Measurements from ENCODE around the gene HJURP. TPM values are rescaled to one million over a fixed set of nuclear protein-coding genes. Genes with fewer than 3 reads are reported as not detected.

HJURP gene
- total RNA-seq, 1 experiment from 2014 or later = 49.7 TPM

- Histone ChIP-seq H3T11ph (ENCODE audit: low read length) (no peak within 1 kb of the TSS), H2AFZ (ENCODE audit: low read length) (peak within 1 kb of the TSS; percentile 76), H3K4me2 (ENCODE audit: insufficient read depth, insufficient read length, low read length) (peak within 1 kb of the TSS; percentile 39), H3K4ac (ENCODE audit: low read depth, low read length) (no peak within 1 kb of the TSS), H3K18ac (ENCODE audit: insufficient read length, low read depth, low read length) (peak within 1 kb of the TSS; percentile 60), H3K27ac (ENCODE audit: insufficient read length, low read depth, low read length) (no peak within 1 kb of the TSS), H3K23ac (ENCODE audit: insufficient read length, low read depth, low read length) (no peak within 1 kb of the TSS), H3K4me1 (ENCODE audit: insufficient read depth, low read length) (no peaks in the 10 kb centered on the region), H3K14ac (ENCODE audit: insufficient read depth, low read length) (peak within 1 kb of the TSS; percentile 77), H4K8ac (replicated peaks; ENCODE audit: insufficient read length, low read depth, low read length) (no peak within 1 kb of the TSS), H2BK5ac (ENCODE audit: insufficient read length, low read length) (no peak within 1 kb of the TSS), H2AK5ac (ENCODE audit: insufficient read length, low read length) (no peak within 1 kb of the TSS), H3K79me1 (ENCODE audit: insufficient read depth, low read depth, low read length, poor library complexity, severe bottlenecking) (no peaks in the 10 kb centered on the region), H2BK12ac (ENCODE audit: insufficient read length, low read depth, low read length) (no peak within 1 kb of the TSS), H2BK15ac (ENCODE audit: low read depth, low read length) (no peak within 1 kb of the TSS), H2BK120ac (ENCODE audit: low read depth, low read length, poor library complexity, severe bottlenecking) (no peak within 1 kb of the TSS), H2BK20ac (ENCODE audit: low read depth, low read length, poor library complexity, severe bottlenecking) (no peak within 1 kb of the TSS), H3K79me2 (ENCODE audit: insufficient read depth, low read length) (no peaks in the 10 kb centered on the region), H4K20me1 (ENCODE audit: control insufficient read depth, insufficient read depth, insufficient read length) (no peaks in the 10 kb centered on the region), H3K9me3 (ENCODE audit: control insufficient read depth, low read depth, low read length) (no peaks in the 10 kb centered on the region), H4K91ac (ENCODE audit: insufficient read length, low read depth, low read length) (no peak within 1 kb of the TSS), H4K5ac (ENCODE audit: insufficient read length, low read depth, low read length) (peak within 1 kb of the TSS; percentile 2), H3K9ac (ENCODE audit: extremely low read depth, insufficient read length, low read length) (peak within 1 kb of the TSS; percentile 40), H3K27me3 (ENCODE audit: insufficient read depth, low read length) (no peaks in the 10 kb centered on the region), H3K23me2 (ENCODE audit: insufficient read length, low read depth, low read length, poor library complexity, severe bottlenecking) (no peaks in the 10 kb centered on the region), H3K56ac (ENCODE audit: insufficient read length, low read depth, low read length) (no peak within 1 kb of the TSS)
- Mint-ChIP-seq H3K9me3 (peaks cover 11 to 13% of the 10 kb centered on the region in 2 experiments), H3K4me3 (peak within 1 kb of the TSS; percentile 80 to 90), H3K27ac (peak within 1 kb of the TSS; percentile 66 to 91 (median 78); a peak in 4 of 7 replicates), H3K4me1 (peaks cover 8 to 11% of the 10 kb centered on the region in 2 experiments; a peak in 3 of 4 replicates), H3K36me3 (ENCODE audit: insufficient read depth in 1 of 3, low read depth in 3 of 3) (peaks cover 17 to 25% (median 21%) of the 10 kb centered on the region in 3 experiments; a peak in 6 of 7 replicates), H3K27me3 (ENCODE audit: low read depth) (peaks cover 33% of the 10 kb centered on the region)
- no CpG with 5 or more reads among the region's 50 CpGs for WGBS (ENCODE audit: extremely low coverage, insufficient read length, low lambda C conversion rate)
- TF ChIP-seq, protein P1, sequence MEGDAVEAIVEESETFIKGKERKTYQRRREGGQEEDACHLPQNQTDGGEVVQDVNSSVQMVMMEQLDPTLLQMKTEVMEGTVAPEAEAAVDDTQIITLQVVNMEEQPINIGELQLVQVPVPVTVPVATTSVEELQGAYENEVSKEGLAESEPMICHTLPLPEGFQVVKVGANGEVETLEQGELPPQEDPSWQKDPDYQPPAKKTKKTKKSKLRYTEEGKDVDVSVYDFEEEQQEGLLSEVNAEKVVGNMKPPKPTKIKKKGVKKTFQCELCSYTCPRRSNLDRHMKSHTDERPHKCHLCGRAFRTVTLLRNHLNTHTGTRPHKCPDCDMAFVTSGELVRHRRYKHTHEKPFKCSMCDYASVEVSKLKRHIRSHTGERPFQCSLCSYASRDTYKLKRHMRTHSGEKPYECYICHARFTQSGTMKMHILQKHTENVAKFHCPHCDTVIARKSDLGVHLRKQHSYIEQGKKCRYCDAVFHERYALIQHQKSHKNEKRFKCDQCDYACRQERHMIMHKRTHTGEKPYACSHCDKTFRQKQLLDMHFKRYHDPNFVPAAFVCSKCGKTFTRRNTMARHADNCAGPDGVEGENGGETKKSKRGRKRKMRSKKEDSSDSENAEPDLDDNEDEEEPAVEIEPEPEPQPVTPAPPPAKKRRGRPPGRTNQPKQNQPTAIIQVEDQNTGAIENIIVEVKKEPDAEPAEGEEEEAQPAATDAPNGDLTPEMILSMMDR (conservative IDR thresholded peaks at IDR 0.05) = no peak
- DNase-seq = peak; percentile 61
Observed at GRCh38 chr2:233867993-233868532, 13.7 kb upstream of the HJURP start, which contains the start of gene MSL3B. TSS of gene MSL3B (minus strand) at chr2:233868386.

All from H9 (cell line).